ENCODE measurements around the gene ADAMTS7. TPM values are rescaled to one million over a fixed set of nuclear protein-coding genes. Genes with fewer than 3 reads are reported as not detected.
A peak's percentile ranks its signal among the peaks of the same experiment; 100 is the strongest.
"Not testable (repeated sequence)": the region's sequence is repeated elsewhere in the genome, so short reads cannot be mapped to it uniquely, and the experiment has no call there.

Gene ADAMTS7
- total and polyA plus RNA-seq, 4 donors: 4.9 to 20.4 (median 10.6) TPM

DNA sequence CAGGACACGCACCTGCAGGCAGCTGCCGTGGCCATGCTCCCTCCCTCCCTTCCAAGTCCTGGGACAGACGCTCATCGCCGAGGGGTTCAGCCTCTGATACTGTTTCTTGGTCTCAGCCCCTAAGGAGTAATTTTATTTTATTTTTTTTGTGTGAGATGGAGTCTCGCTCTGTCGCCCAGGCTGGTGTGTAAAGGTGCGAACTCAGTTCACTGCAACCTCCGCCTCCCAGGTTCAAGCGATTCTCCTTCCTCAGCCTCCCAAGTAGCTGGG, 53.7 kb downstream of the ADAMTS7 start:
- Histone ChIP-seq H3K4me3 (ENCODE audit: low read depth, low read length) (no peak overlapping the region), H3K36me3 (ENCODE audit: control insufficient read depth, insufficient read depth, low read length) (peaks cover 24% of the 10 kb centered on the region), H3K4me1 (ENCODE audit: control insufficient read depth, insufficient read depth, low read length) (peaks cover 16% of the 10 kb centered on the region), H3K27ac (ENCODE audit: low read depth, low read length) (no peak overlapping the region), H3K9me3 (ENCODE audit: control insufficient read depth, insufficient read depth, low read length) (no peaks in the 10 kb centered on the region), H3K27me3 (ENCODE audit: control insufficient read depth, insufficient read depth, low read length) (no peaks in the 10 kb centered on the region)
- WGBS (ENCODE audit: insufficient coverage): no CpG with 5 or more reads among the region's 10 CpGs
- DNase-seq (ENCODE audit: low read depth in 4 of 6, low spot score in 6 of 6): no peak

DNA sequence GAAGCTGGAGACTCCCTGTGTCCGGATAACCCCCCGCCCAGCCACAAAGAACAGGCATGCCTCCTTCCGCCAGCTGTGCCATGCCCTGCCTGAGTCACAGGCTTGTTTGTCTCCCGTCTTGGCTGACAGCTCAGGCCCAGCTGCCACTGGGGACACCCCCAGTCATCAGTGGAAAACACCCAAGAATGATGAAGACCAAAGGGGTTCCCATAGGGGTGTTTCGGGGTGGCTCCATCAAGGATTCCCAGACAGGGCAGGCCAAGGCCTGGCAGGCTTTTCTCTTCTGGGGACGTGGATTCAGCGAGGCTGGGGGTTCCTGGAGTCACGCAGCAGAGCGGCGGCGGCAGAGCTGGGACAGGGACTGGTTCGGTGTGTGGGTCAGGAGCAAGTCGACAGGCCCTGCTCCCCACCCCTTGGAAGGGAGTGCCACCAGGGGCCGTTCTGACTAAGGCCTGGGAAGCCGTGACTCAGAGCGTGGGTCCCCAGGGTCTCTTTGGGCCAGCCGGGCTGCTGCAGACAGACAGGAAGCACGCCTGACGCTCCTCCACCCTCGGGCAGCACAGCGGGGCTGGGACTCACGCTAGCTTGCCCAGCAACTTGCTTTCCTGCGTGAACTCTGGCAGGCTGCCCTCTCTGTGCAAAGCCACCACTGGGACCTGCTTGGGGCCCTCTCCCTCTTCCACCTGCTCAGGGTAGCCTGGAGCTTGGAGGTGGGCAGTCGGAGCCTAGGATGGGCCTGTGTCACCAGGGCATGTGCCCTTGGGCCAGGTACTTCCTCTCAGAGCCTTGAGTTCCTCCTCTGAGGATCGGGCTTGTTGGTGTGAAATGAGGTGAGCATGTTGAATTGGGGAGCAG, 54.3 kb downstream of the ADAMTS7 start:
- H3K27ac ChIP-seq (ENCODE audit: low read depth, low read length); H3K27me3 ChIP-seq (ENCODE audit: control insufficient read depth, insufficient read depth, low read length); H3K4me3 ChIP-seq (ENCODE audit: low read depth, low read length); DNase-seq (ENCODE audit: low read depth in 4 of 6, low spot score in 6 of 6); H3K9me3 ChIP-seq (ENCODE audit: control insufficient read depth, insufficient read depth, low read length): not testable (repeated sequence)
- H3K36me3 ChIP-seq (ENCODE audit: control insufficient read depth, insufficient read depth, low read length): peaks cover 20% of the 10 kb centered on the region
- H3K4me1 ChIP-seq (ENCODE audit: control insufficient read depth, insufficient read depth, low read length): peaks cover 15% of the 10 kb centered on the region
- WGBS (ENCODE audit: insufficient coverage): 66% methylated on average over 20 of the region's 25 CpGs

DNA sequence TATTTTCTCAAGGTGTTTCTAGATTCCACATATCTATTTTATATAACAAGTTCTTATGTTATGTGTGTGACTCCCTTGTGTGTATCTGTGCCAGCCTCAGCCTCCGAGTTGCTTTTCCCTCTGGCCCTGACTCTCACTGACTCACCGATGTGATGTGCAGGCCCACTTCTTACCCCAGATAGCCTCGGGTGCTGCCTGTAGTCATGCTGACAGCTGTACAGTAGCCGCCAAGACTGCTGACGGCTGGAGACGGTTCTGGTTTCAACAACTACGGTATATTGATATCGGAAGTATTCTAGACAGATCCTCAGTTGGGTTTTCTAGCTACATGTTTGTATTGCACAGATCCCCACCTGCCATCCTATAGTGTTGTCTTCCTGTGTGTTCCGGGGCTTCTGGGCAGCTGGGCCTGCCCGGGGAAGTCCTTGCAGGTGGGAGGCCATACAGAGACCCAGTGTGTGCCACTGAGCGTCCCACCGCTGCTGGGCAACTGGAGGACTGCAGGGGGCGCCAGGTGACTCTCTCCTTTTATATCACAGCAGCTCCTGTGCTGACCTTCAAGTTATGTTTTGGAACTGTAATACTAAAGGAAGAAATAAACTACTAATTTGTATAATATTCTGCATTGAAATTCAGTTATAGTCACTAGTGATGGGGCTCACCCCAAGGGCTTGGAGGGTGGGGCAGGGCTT, 55.2 kb downstream of the ADAMTS7 start:
- not testable (repeated sequence) for H3K4me3 ChIP-seq (ENCODE audit: low read depth, low read length); H3K27ac ChIP-seq (ENCODE audit: low read depth, low read length); H3K9me3 ChIP-seq (ENCODE audit: control insufficient read depth, insufficient read depth, low read length); H3K27me3 ChIP-seq (ENCODE audit: control insufficient read depth, insufficient read depth, low read length)
- H3K4me1 ChIP-seq (ENCODE audit: control insufficient read depth, insufficient read depth, low read length): peaks cover 17% of the 10 kb centered on the region
- H3K36me3 ChIP-seq (ENCODE audit: control insufficient read depth, insufficient read depth, low read length): peaks cover 20% of the 10 kb centered on the region
- WGBS (ENCODE audit: insufficient coverage): no CpG with 5 or more reads among the region's 13 CpGs
- DNase-seq (ENCODE audit: low read depth in 4 of 6, low spot score in 6 of 6): peak in 1 of 6 donors; percentile 28

DNA sequence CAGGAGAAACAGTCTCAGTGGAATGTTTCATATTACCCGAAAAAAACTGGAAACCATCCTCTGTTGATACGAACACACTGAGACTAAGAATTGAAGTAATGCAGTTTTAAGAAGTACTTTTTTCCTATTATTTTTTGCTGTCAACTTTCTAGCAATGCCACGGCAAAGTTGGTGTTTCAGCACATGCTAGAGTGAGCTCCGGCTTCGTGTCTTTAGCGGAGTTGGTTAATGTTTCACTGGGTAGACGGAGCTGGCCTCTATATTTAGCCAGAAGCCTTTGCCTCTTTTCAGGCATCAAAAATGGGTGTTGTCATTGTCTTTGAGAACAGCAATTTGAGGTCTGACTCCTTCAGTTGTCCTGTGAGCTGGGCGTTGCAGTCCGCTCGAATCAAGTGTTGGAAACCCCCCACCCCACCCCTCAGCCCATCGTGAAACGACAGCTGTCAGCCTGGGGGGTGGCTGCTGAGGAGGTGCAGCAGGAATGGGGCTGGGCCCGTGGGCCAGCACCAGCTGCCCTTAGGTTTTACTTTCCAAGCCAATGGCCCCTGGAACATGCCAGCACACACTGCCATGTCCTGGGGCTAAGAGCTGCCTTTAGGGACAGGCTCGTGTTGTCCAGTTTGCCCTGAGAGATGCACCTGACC, 56.5 kb downstream of the ADAMTS7 start:
- Histone ChIP-seq H3K4me1 (ENCODE audit: control insufficient read depth, insufficient read depth, low read length) (peaks cover 24% of the 10 kb centered on the region), H3K36me3 (ENCODE audit: control insufficient read depth, insufficient read depth, low read length) (peaks cover 16% of the 10 kb centered on the region)
- WGBS (ENCODE audit: insufficient coverage): 63% methylated on average over 4 of the region's 14 CpGs
- not testable (repeated sequence) for H3K9me3 ChIP-seq (ENCODE audit: control insufficient read depth, insufficient read depth, low read length); H3K4me3 ChIP-seq (ENCODE audit: low read depth, low read length); H3K27ac ChIP-seq (ENCODE audit: low read depth, low read length); DNase-seq (ENCODE audit: low read depth in 4 of 6, low spot score in 6 of 6); H3K27me3 ChIP-seq (ENCODE audit: control insufficient read depth, insufficient read depth, low read length)

DNA sequence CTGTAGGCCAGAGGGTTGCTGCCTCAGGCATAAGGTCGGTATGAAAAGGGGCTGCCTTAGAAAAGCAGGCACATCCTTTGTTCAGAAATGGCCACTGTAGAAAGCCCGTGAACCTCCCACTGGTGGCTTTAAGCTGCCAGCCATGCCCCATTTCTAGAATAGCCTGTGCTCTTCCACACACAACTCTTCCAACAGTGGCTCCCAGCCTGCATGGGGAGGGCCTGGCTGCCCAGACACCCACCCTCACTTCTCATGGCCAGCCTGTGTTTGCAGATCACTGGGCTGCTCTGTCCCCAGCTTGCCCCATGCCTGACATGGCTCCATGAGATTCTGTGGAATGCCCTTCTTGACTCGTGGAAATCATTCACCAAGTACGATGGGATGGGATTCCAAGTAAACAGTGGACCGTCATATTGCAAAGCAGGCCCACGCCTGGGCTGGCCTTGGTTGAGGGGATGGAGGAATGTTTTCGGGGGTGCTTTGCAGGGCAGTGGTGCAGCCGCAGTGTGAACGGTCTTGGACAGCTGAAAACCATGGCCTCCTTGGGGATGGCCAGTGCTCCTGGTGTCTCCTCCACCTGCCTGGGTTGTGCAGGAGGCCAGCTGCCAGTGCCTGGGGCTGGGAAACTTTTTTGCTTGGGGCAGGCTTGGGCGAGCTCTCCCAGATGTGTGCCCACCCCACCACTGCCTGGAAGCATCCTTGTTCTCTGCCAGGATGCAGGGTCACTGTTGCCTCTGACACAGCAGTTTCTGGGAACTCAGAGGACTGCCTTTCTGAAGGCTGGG, 57.3 kb downstream of the ADAMTS7 start:
- WGBS (ENCODE audit: insufficient coverage): 82% methylated on average over 4 of the region's 10 CpGs
- H3K27ac ChIP-seq (ENCODE audit: low read depth, low read length); H3K4me3 ChIP-seq (ENCODE audit: low read depth, low read length); H3K9me3 ChIP-seq (ENCODE audit: control insufficient read depth, insufficient read depth, low read length); H3K27me3 ChIP-seq (ENCODE audit: control insufficient read depth, insufficient read depth, low read length); DNase-seq (ENCODE audit: low read depth in 4 of 6, low spot score in 6 of 6): not testable (repeated sequence)
- Histone ChIP-seq H3K4me1 (ENCODE audit: control insufficient read depth, insufficient read depth, low read length) (peaks cover 24% of the 10 kb centered on the region), H3K36me3 (ENCODE audit: control insufficient read depth, insufficient read depth, low read length) (peaks cover 12% of the 10 kb centered on the region)

DNA sequence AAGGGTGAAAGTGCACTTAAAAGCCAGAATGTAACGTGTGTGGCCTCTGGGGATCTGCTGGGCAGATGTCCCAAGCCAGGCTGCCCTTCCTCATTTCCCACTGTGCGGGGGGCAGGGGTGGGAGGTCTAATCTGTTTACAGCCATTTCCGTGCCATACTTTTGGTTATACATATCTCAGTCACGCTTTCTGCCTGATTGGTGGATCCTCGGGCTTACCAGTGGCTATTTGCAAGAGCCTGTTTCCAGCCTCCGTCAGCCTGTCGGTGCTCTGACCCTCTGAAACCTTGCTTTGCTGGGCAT, 58.0 kb downstream of the ADAMTS7 start:
- WGBS (ENCODE audit: insufficient coverage): 80% methylated on average over 1 of the region's 7 CpGs
- peaks cover 24% of the 10 kb centered on the region for H3K4me1 ChIP-seq (ENCODE audit: control insufficient read depth, insufficient read depth, low read length)
- H3K27ac ChIP-seq (ENCODE audit: low read depth, low read length); H3K4me3 ChIP-seq (ENCODE audit: low read depth, low read length); H3K36me3 ChIP-seq (ENCODE audit: control insufficient read depth, insufficient read depth, low read length); DNase-seq (ENCODE audit: low read depth in 4 of 6, low spot score in 6 of 6); H3K9me3 ChIP-seq (ENCODE audit: control insufficient read depth, insufficient read depth, low read length); H3K27me3 ChIP-seq (ENCODE audit: control insufficient read depth, insufficient read depth, low read length): not testable (repeated sequence)

DNA sequence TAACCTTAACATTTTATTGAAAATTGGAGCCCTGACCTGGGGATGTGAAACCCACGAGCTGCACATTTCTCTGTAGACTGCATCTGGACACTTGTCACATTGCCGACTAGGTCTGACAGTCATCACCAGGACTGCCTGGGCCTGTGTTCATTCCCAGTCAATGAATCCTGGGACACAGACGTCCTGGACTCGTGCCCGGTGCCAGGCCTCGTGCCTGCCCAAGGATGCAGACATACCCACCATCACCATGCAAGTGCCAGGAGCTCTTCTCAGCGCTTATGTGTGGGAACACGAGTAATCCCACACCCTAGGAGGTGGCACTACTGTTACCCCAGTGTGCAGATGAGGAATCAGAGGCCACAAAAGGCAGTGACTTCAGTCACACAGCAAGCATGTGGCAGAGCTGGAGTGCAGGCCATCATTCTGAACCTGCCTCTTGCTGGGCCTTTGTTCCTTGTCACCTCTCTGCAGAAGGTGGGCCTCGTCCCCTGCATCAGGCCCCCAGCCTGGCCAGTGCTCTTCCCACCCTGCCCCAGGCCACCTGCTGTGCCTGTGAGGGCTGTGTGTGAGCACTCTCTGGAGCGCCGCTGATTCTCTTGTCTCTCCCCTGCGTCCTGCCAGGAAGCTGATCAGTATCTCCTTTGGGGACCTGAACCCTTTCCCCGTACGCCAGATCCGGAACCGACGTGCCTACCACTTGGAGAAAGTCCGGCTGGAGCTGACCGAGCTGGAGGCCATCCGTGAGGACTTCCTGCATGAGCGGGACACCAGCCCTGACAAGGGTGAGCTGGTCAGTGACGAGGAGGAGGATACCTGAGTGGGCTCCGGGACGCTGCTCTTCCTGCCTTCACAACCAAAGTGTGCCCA, 58.5 kb downstream of the ADAMTS7 start:
- DNase-seq (ENCODE audit: low read depth in 4 of 6, low spot score in 6 of 6): peak in 1 of 6 donors; percentile 18
- 78% methylated on average over 22 of the region's 24 CpGs for WGBS (ENCODE audit: insufficient coverage)
- Histone ChIP-seq H3K4me1 (ENCODE audit: control insufficient read depth, insufficient read depth, low read length) (peaks cover 24% of the 10 kb centered on the region), H3K36me3 (ENCODE audit: control insufficient read depth, insufficient read depth, low read length) (peaks cover 4% of the 10 kb centered on the region), H3K27ac (ENCODE audit: low read depth, low read length) (no peak overlapping the region), H3K27me3 (ENCODE audit: control insufficient read depth, insufficient read depth, low read length) (no peaks in the 10 kb centered on the region), H3K9me3 (ENCODE audit: control insufficient read depth, insufficient read depth, low read length) (no peaks in the 10 kb centered on the region), H3K4me3 (ENCODE audit: low read depth, low read length) (no peak overlapping the region)

DNA sequence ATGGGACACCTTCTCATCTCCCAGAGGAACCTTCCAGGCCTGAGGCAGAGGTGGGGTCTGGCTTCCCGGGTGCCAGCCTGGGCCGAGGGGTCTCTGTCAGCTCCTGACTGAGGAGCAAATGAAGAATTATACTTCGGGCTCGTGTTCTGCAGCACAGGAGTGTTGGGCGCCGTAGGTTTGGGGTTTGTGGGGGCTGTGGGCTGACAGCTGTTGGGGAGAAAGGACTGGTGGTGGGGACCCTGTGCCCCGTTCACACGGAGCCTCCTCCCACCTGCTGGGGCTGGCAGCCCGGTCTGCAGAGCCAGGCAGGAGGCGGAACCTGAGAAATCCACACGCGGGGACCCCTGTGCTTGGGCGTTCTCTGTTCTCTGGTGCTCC, 59.7 kb downstream of the ADAMTS7 start:
- DNase-seq (ENCODE audit: low read depth in 4 of 6, low spot score in 6 of 6): no peak
- Histone ChIP-seq H3K36me3 (ENCODE audit: control insufficient read depth, insufficient read depth, low read length) (no peaks in the 10 kb centered on the region), H3K4me1 (ENCODE audit: control insufficient read depth, insufficient read depth, low read length) (peaks cover 15% of the 10 kb centered on the region), H3K9me3 (ENCODE audit: control insufficient read depth, insufficient read depth, low read length) (no peaks in the 10 kb centered on the region), H3K27ac (ENCODE audit: low read depth, low read length) (no peak overlapping the region), H3K27me3 (ENCODE audit: control insufficient read depth, insufficient read depth, low read length) (no peaks in the 10 kb centered on the region), H3K4me3 (ENCODE audit: low read depth, low read length) (no peak overlapping the region)
- 79% methylated on average over 9 of the region's 13 CpGs for WGBS (ENCODE audit: insufficient coverage)

All from spinal cord (tissue), 10 donors.